NAMALWA (cell line): ENCODE data around the gene BRSK2.
A peak's percentile ranks its signal among the peaks of the same experiment; 100 is the strongest.
"Not testable (repeated sequence)": the region's sequence is repeated elsewhere in the genome, so short reads cannot be mapped to it uniquely, and the experiment has no call there.

ENCODE experiments used
- DNase-seq: peaks from one replicate; pipeline ENCODE4 v3.0.0-alpha.2; 2015; ENCODE audit warnings: low spot score

Gene BRSK2

GRCh38 chr11:1409852-1410125 is 20.1 kb downstream of the BRSK2 start:
- DNase-seq: not testable (repeated sequence)

- DNase-seq: no peak
These were observed 20.9 kb downstream of the BRSK2 start for GRCh38 chr11:1410366-1411291.

- DNase-seq: no peak
These were observed 21.6 kb downstream of the BRSK2 start for GRCh38 chr11:1411301-1411700.

GRCh38 chr11:1411739-1412138 is 22.0 kb downstream of the BRSK2 start:
- DNase-seq: not testable (repeated sequence)

GRCh38 chr11:1412377-1413095 is 22.8 kb downstream of the BRSK2 start:
- no peak for DNase-seq

GRCh38 chr11:1414650-1415049 is 24.9 kb downstream of the BRSK2 start:
- DNase-seq: no peak

GRCh38 chr11:1415631-1416030 is 25.9 kb downstream of the BRSK2 start:
- DNase-seq: no peak

- DNase-seq: not testable (repeated sequence)
These were observed 28.6 kb downstream of the BRSK2 start for GRCh38 chr11:1418192-1418795.

GRCh38 chr11:1419811-1420210 is 30.1 kb downstream of the BRSK2 start:
- no peak for DNase-seq

GRCh38 chr11:1421291-1421690 is 31.6 kb downstream of the BRSK2 start:
- DNase-seq: no peak

GRCh38 chr11:1422481-1422880 is 32.7 kb downstream of the BRSK2 start:
- no peak for DNase-seq

GRCh38 chr11:1422981-1423380 is 33.2 kb downstream of the BRSK2 start:
- DNase-seq: no peak

- not testable (repeated sequence) for DNase-seq
These were observed 33.7 kb downstream of the BRSK2 start for GRCh38 chr11:1423406-1423805.

- no peak for DNase-seq
These were observed 35.3 kb downstream of the BRSK2 start for GRCh38 chr11:1425006-1425405.

- DNase-seq: no peak
These were observed 35.7 kb downstream of the BRSK2 start for GRCh38 chr11:1425439-1425838.

GRCh38 chr11:1428762-1429316 is 39.1 kb downstream of the BRSK2 start:
- no peak for DNase-seq

- DNase-seq: no peak
These were observed 43.8 kb downstream of the BRSK2 start for GRCh38 chr11:1433568-1433967.

GRCh38 chr11:1433977-1434640 is 44.4 kb downstream of the BRSK2 start:
- no peak for DNase-seq

GRCh38 chr11:1435479-1435819 is 45.7 kb downstream of the BRSK2 start:
- not testable (repeated sequence) for DNase-seq

- DNase-seq: peak; percentile 36
These were observed 46.2 kb downstream of the BRSK2 start for GRCh38 chr11:1435820-1436467.

GRCh38 chr11:1436468-1437039 is 46.8 kb downstream of the BRSK2 start:
- DNase-seq: no peak
